ENCODE results near the gene SETD1B.

GRCh38 chr12:121791671-121792551, 11.9 kb upstream of the SETD1B start:
- TF ChIP-seq POLR2AphosphoS5 (IDR thresholded peaks at IDR 0.05; ENCODE audit: insufficient read depth, low read depth, low read length), result no peak
- TF ChIP-seq POLR2A (IDR thresholded peaks at IDR 0.05; ENCODE audit: low read depth, low read length), result no peak
- TF ChIP-seq, protein P1, sequence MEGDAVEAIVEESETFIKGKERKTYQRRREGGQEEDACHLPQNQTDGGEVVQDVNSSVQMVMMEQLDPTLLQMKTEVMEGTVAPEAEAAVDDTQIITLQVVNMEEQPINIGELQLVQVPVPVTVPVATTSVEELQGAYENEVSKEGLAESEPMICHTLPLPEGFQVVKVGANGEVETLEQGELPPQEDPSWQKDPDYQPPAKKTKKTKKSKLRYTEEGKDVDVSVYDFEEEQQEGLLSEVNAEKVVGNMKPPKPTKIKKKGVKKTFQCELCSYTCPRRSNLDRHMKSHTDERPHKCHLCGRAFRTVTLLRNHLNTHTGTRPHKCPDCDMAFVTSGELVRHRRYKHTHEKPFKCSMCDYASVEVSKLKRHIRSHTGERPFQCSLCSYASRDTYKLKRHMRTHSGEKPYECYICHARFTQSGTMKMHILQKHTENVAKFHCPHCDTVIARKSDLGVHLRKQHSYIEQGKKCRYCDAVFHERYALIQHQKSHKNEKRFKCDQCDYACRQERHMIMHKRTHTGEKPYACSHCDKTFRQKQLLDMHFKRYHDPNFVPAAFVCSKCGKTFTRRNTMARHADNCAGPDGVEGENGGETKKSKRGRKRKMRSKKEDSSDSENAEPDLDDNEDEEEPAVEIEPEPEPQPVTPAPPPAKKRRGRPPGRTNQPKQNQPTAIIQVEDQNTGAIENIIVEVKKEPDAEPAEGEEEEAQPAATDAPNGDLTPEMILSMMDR (IDR thresholded peaks at IDR 0.05; ENCODE audit: extremely low read depth in 1 of 2, insufficient read depth in 1 of 2, low read depth in 1 of 2, low read length in 2 of 2), result no peak
- no peak for TF ChIP-seq MAX (IDR thresholded peaks at IDR 0.05; ENCODE audit: insufficient read depth, insufficient read length)
- no peak for TF ChIP-seq EZH2 (IDR thresholded peaks at IDR 0.05; ENCODE audit: borderline replicate concordance, low read depth, low read length, severe bottlenecking)
- no peak for TF ChIP-seq GATA2 (IDR thresholded peaks at IDR 0.05; ENCODE audit: insufficient read depth, insufficient read length, low read depth, low read length)
- no peak for TF ChIP-seq MYC (IDR thresholded peaks at IDR 0.05; ENCODE audit: low read depth, low read length)
- no peak for TF ChIP-seq FOS (IDR thresholded peaks at IDR 0.05; ENCODE audit: borderline replicate concordance, insufficient read depth, low read length)
- no peak for TF ChIP-seq JUN (IDR thresholded peaks at IDR 0.05; ENCODE audit: borderline replicate concordance, insufficient read depth, insufficient read length, low read depth)

Data from endothelial cell of umbilical vein (primary cell).